Left colon (tissue), 2 donors: ENCODE results near the gene MAPT. TPM values are rescaled to one million over a fixed set of nuclear protein-coding genes. Genes with fewer than 3 reads are reported as not detected.
"Not testable (repeated sequence)": the region's sequence is repeated elsewhere in the genome, so short reads cannot be mapped to it uniquely, and the experiment has no call there.

Source experiments
- ATAC-seq: fragments of 200-7000 bp; cut with Tn5 transposase; one replicate; pipeline ENCODE4 v1.9.1; 2020; ENCODE audit warnings: mild to moderate bottlenecking, moderate library complexity
- DNase-seq, 2 donors: peaks; one replicate each; pipeline ENCODE4 v3.0.0-alpha.2; 2020
- intact Hi-C, 2 donors: fragments of 100-400 bp; cut with DNase I in 1 of 2; cut with micrococcal nuclease in 1 of 2; formaldehyde crosslinking; loops; one replicate each; pipeline versions ENCODE4 v1.11.2 to v1.14.0; 2022; cut with DNase I, micrococcal nuclease
- total RNA-seq, 2 donors: library from RNA; stranded (reverse); fragmentation: NEBNext Ultra II Directional; extraction: Animal tissue kit (Norgen Biotek cat#: 25700); gene quantifications; one replicate each; pipeline ENCODE4 v1.2.1, GENCODE V29; 2021
- donor health status: DM: no; HTN: no; CAD: no.
- donor health status: DM: yes; HTN: yes; CAD: no.

The MAPT gene
- total RNA-seq, 2 donors from 2014 or later: 0.64 to 2.5 TPM

DNA sequence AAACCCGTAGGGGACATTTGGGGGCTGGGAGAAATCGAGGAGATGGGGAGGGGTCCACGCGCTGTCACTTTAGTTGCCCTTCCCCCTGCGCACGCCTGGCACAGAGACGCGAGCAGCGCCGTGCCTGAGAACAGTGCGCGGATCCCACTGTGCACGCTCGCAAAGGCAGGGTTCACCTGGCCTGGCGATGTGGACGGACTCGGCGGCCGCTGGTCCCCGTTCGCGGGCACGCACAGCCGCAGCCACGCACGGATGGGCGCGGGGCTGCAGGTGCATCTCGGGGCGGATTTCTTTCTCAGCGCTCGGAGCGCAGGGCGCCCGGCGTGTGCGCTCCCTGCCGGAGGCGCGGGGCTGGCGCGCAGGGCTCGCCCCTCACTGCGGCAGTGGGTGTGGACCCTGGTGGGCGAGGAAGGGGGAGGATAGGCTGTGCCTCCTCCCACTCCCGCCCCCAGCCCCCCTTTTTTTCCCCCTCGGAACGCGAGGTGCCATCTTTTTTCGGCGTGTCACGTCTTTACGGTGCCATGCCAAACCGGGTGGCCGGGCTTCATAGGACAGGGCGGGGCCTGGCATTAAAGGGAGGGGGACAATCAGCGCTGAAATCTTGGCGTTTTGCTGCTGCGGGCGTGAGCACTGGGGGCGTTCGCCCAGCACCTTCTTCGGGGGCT is 1.1 kb downstream of the MAPT start:
- intact Hi-C loops: no loop called here
- ATAC-seq: no peak
- DNase-seq: peak in 1 of 2 donors; percentile 14

DNA sequence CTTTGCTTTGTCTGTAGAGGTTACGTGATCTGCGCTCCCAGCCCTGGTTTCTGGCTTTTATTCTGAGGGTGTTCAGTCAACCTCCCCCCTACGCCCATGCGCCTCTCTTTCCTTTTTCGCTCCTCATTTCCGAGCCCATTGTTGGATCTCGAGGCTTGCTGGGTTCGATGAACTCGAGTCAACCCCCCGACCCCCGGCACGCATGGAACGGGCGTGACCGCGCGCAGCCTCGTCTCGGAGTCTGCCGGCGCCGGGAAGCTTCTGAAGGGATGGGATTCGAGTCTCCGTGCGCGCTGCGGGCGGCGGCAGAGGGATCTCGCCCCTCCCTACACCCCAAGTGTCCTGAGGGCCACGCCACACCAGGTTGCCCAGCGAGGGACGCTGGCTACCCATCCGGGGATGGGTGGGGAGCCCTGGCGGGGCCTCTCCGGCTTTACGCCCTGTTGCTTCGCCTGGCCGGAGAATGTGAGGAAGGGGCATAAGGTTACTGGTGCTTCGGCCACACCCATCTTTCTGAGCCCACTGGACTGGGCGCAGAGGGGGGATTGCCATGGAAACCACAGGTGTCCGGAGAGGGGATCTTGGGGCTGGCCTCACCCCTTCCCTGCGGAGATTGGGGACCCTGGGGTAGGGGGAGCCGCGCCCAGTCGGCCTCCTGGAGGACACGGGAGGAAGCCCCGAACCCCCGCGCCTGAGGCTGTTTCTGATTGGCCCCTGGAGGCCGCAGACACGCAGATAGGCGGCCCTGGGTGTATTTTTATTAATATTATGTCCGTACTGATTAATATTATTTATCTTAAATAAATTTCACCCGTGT is 1.8 kb downstream of the MAPT start:
- intact Hi-C loops: no loop called here
- no peak for DNase-seq
- no peak for ATAC-seq

DNA sequence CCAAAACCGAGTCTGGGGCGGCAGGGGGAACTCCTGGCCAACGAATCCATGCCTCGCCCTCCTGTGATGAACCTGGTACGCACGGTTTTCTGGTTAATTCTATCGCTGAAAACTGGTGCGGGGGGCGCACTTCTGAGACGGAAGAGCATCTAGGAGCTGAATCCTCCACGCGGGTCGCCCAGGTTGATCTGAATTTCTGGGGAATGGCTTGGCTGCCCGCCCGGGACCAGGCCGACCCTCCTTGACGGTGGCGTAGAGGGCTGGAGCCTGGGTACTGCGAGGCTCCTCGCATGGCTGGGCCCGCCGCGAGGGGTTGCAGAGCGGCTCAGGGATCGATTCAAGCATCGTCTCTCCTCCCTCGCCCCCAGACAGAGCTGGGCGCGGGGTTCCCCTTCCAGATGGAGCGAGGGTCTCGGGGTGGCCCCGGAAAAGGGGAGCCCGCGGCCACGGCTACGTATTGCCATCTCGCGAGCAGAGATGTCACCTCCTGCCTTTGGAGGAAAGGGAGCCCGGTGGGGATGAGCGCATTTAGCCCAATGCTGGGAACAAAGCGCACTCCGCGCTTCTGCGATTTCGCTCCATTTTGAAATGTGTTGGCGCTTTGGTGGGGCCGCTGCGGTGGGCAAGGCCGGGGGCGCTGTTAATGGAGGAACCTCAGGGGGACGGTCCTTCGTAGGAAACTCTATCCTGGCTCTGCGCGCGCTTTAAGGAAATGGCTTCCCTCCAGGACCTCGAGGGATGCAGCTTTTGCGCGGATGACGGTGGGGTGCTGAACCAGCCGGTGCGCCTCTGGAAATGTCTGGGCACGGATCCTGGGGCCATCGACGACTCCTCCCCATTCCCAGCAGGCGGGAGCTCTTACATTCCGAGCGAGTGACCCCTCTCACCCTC is 2.7 kb downstream of the MAPT start:
- ATAC-seq (no peak), DNase-seq (no peak)

GRCh38 chr17:45900136-45900535 is 5.8 kb downstream of the MAPT start:
- ATAC-seq (no peak), DNase-seq (no peak)
- intact Hi-C loops: no loop called here

More for the DNA sequence above, 2.7 kb downstream of the MAPT start:
- intact Hi-C loops: no loop called here

- no peak for ATAC-seq
- DNase-seq: no peak
- intact Hi-C loops: no loop called here
These were observed 6.5 kb downstream of the MAPT start for GRCh38 chr17:45900723-45901415.

- intact Hi-C loops: no loop called here
- peak; percentile 65 for ATAC-seq
- DNase-seq: peak in 1 of 2 donors; percentile 22
These were observed 8.6 kb downstream of the MAPT start for GRCh38 chr17:45902892-45903346.

GRCh38 chr17:45904866-45905265 is 10.5 kb downstream of the MAPT start:
- ATAC-seq (no peak), DNase-seq (no peak)
- intact Hi-C loops: no loop called here

GRCh38 chr17:45905814-45906213 is 11.5 kb downstream of the MAPT start:
- intact Hi-C loops: no loop called here
- ATAC-seq: no peak

DNA sequence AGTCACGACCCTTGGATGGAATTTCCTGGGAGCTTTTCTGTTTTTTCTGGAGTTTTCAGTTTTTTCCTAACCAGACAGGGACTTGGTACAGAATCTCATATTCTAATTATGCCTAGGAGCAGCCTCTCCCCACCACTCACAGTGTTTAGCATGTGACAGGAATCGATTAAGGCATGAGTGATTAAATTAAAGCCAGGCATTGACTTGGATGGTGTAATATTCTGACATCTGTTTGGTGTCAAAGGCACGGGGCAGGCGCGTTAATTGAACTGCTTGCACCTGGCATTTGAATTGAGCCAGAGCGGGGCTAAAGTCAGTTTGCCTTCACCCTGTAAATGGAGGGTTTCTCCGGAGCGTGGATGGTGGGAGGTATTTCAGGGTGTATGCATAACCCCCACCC is 11.9 kb downstream of the MAPT start:
- ATAC-seq (no peak), DNase-seq (no peak)
- intact Hi-C loops: no loop called here

More at GRCh38 chr17:45905814-45906213, 11.5 kb downstream of the MAPT start:
- DNase-seq: no peak

DNA sequence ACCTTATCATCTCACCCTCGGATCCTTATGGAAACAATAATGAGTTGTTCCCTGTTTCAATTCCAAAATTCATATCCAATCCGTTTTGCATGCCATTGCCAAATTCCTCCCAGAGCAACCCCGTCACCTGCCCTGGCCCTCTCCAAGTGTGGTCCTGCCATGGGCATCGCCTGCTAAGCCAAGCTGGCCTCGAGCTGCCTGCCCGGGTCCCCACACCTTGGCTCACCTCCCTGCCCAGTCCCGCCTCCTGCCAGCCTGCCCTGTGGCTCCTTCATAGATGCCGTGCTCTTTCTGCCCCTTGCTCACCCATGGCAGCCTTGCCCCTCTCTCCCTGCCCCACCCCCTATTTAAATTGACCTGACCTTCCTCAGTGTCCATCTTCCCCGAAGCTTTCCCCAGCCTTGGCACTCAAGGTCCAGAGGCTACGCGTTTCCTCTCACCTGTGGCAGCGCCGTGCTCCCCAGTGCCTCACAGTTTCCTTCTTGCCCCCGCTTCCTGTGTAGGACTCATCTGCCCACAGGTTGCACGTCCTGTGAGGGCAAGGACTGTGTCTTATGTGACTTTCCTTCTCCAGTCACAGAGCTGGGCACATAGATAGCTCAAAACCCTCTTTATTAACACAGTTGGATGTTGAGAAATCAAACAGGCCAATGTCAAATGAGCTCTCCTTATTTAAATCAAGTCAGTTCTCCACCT is 12.7 kb downstream of the MAPT start:
- no peak for DNase-seq
- intact Hi-C loops: no loop called here
- ATAC-seq: no peak

GRCh38 chr17:45907750-45908395 is 13.5 kb downstream of the MAPT start:
- ATAC-seq (no peak), DNase-seq (no peak)
- intact Hi-C loops: no loop called here

DNA sequence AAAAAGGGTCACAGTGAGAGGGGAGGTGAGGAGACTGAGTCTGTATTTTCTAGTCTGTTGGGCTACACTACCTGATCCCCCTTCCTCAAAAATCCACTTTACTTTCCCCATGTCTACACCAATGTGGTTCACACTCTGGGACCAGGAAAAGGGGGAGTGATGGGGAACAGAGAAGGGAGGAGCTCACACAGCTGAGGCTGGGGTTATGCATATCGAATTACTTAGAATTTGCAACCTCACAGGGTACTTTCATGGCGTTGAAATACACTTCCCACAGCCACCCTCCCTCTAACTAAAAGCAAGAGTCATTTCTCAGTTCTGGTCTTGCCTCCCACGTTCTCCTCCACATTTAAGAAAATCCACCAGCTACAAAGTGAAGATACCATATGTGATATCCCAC is 14.1 kb downstream of the MAPT start:
- intact Hi-C loops: no loop called here
- DNase-seq (no peak), ATAC-seq (no peak)

DNA sequence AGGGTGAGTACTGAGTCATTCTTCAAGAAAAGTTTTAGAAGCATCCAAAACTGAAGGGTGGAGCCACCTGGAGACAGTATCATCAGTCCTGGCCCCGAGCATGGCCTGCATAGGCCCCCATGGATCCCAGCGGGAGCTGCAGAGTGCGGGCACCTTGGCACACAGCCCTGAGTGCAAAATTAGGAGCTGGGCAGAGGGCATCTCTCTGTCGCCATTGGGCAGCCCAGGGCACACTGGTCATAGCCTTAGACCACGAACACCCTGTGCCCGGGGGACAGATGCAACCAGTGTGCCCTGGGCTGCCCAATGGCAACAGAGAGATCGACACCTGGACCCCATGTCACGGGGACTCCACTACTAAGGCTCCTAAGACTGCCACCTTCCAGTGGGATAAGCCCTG is 14.6 kb downstream of the MAPT start:
- ATAC-seq (no peak), DNase-seq (no peak)
- intact Hi-C loops: no loop called here

DNA sequence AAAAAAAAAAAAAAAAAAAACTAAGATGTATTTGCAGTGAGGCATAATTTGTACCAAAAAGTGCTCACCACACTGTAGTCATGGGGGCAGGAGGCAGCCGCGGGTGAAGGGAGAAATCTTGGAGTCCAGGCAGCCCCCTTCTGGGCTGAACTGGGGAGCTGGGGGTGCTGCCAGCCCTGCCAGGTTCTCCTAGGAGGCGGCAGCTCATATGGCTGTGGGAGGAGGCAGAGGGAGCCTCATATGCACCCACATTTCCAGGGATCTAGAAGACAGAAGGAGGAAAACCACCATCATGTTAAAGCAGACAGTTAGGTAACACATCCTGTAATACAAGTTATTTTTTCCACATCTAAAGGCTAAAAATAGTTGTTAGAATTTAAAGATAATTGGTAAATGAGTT is 16.3 kb downstream of the MAPT start:
- intact Hi-C loops: no loop called here
- ATAC-seq: no peak
- DNase-seq: no peak

- no peak for DNase-seq
- no peak for ATAC-seq
- intact Hi-C loops: no loop called here
These were observed 18.0 kb downstream of the MAPT start for GRCh38 chr17:45912319-45912718.

GRCh38 chr17:45913030-45913429 is 18.7 kb downstream of the MAPT start:
- intact Hi-C loops, DNase-seq, ATAC-seq: not testable (repeated sequence)

DNA sequence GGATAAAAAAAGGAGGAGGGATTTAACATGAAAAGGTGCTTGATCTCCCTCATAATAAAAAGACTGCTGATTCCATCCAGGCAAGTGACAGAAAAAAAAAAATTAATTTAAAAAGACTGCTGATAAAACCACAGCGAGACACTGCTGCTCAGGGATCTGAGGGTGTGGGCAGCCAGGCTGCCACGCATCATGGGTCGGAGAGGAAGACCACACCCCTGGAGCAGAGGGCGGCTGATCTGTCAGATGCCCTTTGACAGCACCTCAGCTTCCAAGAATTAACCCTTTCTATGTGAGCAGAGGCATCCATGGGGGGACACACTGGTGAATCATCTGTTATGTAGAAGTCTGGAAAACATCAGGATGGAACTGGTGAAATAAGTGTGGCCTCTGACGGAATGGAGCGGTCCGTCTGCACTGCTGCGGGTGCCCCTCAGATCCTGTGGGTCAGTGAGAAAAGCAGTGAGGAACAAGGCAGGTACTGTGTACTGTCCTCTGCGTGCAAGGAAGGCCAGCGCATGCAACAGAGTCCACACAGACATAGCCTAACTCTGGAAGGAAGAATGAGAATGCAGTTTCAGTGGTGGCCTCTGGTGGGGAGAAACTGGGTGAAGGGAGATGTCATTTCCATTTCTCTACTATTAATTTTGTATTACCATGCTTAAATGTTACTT is 19.8 kb downstream of the MAPT start:
- DNase-seq (no peak), ATAC-seq (peak; percentile 91)
- intact Hi-C loops: no loop called here
